ENCODE results near the gene PTPN12.
A peak's percentile ranks its signal among the peaks of the same experiment; 100 is the strongest.
"Not testable (repeated sequence)": the region's sequence is repeated elsewhere in the genome, so short reads cannot be mapped to it uniquely, and the experiment has no call there.

The PTPN12 gene

DNA sequence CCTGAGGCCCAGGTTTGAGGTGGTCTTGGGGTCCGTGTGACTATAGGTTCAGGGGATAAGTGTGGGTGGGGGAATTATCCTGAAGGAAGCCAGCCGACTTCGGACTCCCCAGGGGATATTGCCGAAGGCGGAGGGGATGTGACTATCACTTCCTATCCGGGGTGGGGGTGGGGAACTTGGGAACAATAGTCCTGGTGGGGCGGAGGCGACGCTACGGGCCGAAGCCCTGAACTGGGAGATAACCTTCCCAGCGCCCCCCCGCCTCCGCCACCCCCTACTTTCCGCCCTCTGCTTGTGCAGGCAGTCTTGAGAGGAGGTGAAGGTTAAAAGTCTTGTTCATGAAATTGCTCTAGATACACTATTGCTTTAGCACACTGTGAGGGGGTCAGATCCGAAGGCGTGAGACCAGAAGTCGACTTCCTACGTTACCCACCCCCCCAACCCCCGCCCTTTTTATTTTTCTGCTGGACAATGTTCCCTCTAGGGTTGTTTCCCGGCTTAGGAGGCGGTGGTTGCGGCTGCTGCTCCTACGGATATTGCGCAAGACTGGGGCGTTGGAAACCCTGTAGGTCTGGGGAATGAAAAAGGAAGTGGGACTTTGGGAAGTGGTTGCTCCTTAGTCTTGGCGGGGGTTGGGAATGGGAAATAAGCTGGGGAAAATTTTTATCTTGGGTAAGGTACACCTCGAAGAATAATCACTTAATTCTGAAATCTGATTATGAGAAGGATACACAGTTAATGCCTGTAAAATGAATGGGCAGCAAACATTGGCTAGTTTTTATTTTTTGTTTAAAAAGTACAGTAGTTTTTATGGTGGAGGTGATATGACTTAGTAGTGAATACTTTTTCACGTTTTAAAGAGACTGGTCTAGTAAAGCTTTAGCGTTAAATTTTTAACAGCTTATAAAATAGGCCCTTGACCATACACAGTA is 1.5 kb downstream of the PTPN12 start:
- peak; percentile 21 for DNase-seq

DNA sequence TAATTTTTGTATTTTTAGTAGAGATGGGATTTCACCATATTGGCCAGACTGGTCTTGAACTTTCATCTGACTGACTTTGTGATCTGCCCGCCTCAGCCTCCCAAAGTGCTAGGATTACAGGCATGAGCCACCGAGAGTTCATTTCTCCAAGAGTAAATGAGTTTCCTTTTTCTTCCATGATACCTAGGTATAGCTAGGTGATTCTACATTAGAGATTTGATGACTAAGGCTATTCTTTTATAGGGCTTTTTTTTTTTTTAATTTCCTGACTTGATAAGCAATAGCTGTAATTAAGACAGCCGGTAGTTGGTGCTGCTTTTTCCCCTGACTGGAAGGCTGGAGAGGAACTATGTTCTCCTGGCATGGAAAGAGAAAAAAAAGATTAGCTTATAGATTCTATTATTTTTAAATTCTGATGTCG is 3.3 kb downstream of the PTPN12 start:
- no peak for DNase-seq

DNA sequence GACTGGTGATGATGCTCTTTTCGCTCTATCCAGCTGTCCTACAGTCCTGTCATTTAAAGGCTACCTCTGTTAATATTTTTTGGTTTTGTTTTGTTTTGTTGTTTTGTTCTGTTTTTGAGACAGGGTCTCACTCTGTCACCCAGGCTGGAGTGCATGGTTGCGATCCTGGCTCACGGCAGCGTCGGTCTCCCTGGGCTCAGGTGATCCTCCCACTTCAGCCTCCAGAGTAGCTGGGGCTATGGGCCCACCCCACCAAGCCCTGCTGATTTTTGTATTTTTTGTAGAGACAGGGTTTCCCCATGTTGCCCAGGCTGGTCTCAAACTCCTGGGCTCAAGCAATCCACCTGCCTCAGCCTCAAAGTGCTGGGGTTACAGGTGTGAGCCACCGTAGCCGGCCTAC is 3.9 kb downstream of the PTPN12 start:
- not testable (repeated sequence) for DNase-seq

DNA sequence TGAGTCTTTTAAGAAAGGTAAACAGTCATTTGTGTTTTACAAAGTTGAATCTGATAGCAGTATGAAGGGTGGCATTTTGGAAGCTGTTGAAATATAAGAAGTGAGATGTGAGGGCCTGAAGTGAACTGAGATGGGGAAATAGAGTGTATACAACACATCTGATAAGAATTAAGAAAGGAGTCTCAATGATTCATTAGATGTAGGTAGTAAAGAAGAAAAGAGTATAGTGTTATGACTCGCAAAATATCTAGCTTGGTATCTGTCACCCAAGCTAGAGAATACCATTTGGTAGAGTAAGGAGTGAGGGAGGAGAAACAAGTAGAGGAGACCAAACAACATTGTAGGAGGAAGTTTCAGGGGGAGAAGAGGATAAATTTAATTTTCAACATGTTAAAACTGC is 5.3 kb downstream of the PTPN12 start:
- no peak for DNase-seq

DNA sequence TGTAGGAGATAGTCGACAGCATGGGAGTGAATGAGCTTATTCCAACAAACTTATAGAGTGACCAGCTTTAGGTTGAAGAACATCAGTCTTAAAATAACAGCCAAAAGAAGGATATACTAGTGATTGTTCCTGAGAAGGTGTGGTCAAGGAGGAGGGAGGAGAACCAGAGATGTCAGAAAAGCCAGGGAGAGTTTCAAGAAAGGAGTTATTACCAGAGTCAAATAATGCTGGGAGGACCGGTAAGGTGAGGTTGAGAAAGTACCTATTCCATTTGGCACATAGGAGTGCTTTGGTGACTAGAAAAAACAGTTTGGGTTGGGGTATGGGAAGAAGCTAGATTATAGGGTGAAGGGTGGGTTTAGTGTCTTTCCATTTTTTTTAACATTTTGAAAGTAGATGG is 5.8 kb downstream of the PTPN12 start:
- DNase-seq, result no peak

DNA sequence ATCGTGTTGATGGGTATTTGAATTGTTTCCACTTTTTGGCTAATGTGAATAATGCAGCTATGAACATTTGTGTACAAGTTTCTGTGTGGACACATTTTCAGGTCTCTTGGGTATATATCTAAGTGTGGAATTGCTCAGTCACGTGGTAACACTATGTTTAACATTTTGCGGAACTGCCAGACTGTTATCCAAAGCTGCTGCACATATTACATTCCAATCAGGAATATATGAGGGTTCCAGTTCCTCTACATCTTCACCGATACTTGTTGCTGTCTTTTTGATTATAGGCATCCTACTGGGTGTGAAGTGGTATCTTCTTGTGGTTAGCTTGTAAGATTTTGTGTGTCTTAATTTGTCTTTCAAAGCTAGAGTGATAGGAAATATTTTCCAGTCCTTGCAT is 6.8 kb downstream of the PTPN12 start:
- no peak for DNase-seq

DNA sequence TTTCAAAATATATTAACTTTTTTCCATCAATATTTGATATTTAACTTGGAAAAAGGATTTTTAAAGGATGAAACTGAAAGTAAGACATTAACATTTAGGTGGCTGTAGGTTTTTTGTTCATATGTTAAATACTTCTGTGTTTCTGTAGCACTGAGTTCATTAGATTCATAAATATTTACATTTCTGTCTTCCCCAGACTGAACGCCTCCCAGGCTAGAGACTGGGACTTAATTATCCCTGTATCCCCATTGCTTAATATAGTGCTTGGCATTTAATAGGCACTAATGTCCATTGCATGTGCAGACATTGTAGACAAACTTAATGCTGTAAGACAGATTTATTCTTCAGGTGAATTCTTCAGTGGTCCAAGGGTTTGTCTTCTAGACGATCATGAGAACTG is 7.4 kb downstream of the PTPN12 start:
- no peak for DNase-seq

DNA sequence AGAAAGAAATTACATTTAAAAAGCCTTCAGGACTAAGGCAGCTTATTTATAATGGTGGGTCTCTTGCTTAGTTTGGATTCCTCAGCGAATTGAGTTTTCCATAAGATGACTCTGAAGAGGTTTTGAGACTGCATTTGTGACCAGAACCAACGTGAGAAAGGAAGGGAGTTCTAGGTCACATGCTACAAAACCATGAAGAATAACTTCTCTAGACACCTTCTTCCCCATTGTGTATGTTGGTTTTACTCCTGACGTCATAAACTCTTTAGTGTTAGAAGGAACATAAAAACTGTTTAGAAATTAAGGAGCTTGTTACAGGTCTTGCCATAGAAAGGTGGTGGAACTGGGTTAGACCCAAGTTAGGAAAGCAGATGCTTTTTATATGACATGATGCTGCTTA is 11.1 kb downstream of the PTPN12 start:
- DNase-seq, result no peak

DNA sequence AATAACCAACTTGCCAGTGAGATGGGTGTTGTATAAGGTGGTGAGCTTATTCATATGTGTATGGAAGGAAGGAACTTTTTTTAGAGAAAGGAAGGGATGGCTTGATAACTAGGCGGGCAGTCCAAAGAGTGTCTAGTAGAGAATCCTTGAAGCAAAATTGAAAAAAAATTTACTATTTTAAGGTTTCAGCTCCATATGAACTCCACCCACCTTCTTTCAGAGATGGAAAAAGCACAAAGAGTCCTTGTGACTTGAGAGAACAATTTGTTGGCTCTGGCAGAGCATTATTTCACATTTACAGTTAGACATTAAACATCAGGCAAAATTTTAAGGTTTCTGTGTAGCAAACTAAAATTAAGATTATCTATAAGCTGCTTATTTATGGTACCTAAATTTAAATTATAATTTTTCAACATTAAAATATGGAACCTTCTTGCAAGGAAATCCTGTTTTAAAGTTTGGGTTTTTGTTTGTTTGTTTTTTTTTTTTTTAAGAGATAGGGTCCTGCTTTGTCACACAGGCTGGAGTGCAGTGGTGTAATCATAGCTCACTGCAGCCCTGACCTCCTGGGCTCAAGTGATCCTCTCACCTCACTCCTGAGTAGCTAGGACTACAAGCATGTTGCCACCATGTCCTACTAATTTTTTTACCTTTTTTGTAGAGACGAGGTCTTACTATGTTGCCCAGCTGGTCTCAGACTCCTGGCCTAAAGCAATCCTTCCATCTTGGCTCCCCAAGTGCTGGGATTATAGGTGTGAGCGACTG is 12.2 kb downstream of the PTPN12 start:
- DNase-seq, result no peak

DNA sequence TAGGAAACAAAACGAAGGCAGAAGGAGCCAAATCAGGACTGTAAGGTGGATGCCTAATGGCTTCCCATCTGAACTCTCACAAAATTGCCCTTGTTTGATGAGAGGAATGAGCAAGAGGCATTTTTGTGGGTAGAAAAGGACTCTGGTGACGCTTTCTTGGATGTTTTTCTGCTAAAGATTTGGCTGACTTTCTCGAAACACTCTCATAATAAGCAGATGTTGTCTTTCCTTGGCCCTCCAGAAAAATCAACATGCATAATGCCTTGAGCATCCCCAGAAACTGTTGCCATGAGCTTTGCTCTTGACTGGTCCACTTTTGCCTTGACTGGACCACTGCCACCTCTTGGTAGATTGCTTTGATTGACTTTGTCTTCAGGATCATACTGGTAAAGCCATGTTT is 13.5 kb downstream of the PTPN12 start:
- no peak for DNase-seq

DNA sequence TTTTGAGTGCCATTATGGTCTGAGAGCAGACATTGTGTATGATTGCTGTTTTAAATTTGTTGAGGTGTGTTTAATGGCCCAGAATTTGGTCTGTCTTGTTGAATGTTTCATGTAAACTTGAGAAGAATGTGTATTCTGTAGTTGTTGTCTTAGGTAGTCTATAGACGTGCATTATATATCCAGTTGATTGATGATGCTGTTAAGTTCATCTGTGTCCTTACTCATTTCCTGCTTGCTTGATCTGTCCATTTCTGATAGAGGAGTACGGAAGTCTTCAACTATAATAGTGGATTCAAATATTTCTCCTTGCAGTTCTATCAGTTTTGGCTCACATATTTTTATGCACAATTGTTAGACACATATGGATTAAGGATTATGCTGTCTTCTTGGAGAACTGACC is 16.0 kb downstream of the PTPN12 start:
- no peak for DNase-seq

DNA sequence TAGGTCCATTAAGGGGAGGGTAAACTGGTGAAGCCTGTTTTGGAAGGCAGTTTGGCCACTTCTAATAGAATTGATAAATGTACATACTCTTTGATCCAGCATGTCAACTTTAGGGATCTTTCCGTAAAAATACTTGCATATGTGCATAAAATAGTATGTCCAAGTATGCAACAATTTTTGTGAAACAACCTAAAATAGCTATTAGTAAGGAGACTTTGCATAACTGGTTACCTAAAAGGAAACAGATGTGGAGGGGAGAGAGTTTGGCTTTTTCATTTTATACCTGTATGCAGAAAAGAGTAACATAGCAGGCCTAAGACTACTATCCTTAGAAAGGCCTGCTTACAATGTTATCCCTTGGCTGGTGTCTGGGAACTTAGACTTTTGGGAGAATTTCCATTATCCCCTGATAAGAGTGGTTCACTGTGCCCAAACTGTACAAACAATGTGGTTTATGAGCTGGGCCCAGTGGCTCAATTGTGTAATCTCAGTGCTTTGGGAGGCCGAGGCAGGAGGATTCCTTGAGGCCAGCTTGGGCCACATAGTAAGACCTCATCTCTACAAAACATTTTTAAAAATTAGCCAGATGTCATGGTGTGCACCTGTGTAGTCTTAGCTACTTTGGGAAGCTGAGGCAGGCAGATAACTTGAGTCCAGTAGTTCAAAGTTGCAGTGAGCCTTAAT is 21.3 kb downstream of the PTPN12 start:
- no peak for DNase-seq

DNA sequence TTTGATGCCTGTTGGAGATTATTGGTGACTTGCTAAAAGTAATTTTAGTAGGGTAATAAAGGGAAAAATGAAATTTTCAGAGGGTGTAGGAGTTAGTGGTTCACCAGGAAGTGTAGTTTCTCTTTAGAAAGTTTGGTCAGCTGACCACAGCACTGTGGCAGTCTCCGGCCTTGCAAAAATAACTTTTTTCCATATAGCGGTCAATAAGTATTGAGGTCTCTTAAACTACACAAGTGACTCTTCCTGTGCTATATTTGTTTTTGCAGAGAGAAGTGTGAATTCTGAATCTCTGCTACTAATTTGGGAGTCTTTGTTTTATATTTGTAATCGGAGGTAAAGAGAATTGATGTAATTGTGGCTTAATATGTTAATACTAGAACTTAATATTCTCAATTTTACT is 24.3 kb downstream of the PTPN12 start:
- no peak for DNase-seq

DNA sequence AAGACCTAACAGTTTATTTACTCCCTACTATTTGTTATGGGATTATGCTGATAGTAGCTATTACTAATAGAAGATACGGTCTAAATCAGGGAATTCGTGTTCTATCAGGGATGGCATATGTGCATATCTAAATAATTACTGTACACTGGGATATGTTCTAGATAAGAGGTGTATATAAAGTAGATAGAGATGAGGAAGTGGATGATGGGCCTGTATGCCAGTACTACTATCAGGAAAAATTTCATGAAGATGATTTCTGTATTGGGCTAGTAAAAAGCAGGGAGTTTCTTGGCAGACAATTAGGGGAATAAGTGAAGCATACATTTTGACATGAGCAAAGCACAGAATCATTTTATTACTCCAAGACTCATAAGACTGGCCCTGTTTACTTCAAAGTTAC is 26.2 kb downstream of the PTPN12 start:
- DNase-seq, result no peak

DNA sequence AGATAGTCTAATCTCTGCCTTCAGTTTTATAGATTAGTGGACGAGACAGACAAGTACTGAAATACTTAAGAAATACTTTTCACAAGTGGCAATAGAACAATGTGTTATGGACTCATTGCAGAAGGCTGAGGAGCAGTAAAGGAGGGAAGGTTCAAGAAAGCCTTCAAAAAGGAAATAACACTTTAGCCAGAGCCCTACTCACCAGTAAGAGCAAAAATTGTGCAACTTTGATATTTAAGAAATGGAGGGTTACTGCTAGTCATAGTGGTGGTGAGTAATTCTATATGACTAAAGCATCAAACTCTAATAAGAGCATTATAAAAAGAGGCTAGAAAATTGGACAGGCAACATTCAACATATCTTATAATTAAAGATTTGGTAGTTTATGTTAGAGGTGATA is 28.8 kb downstream of the PTPN12 start:
- no peak for DNase-seq

DNA sequence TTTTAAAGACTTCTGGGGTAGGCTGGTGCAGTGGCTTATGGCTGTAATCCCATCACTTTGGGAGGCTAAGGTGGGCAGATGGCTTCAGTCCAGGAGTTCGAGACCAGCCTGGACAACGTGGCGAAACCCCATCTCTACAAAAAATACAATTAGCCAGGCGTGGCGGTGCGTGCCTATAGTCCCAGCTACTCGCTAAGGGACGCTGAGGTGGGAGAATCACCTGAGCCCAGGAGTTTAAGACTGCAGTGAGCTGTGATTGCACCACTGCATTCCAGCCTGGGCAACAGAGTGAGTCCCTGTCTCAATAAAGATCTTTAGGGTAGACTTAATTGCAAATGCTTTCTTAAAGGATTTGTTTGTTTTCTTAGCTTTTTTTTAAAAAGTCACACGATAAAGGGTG is 29.3 kb downstream of the PTPN12 start:
- no peak for DNase-seq

DNA sequence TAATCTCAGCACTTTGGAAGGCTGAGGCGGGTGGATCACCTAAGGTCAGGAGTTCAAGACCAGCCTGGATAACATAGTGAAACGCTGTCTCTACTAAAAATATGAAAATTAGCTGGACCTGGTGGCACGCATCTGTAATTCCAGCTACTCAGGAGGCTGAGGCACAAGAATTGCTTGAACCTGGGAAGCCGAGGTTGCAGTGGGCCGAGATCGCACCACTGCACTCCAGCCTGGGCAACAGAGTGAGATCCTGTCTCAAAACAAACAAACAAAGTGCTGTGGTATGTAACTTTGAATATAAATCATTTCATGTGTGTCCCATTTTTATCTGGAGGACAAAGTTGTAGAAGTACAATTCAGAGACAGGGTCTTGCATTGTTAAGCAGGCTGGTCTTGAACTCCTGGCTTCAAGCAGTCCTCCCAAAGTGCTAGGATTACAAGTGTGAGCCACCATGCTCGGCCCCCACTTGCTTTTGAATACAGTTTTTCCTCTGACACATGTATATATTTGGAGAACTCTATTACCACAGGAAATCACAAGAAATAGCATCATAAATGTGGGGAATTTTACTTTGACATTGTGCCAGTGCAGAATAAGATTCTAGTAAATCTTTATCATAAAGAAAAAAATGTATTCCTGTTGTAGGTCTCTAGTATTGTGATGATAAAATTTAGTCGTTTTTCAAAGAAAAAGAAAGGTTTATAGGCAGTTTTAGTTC is 32.6 kb downstream of the PTPN12 start:
- no peak for DNase-seq

DNA sequence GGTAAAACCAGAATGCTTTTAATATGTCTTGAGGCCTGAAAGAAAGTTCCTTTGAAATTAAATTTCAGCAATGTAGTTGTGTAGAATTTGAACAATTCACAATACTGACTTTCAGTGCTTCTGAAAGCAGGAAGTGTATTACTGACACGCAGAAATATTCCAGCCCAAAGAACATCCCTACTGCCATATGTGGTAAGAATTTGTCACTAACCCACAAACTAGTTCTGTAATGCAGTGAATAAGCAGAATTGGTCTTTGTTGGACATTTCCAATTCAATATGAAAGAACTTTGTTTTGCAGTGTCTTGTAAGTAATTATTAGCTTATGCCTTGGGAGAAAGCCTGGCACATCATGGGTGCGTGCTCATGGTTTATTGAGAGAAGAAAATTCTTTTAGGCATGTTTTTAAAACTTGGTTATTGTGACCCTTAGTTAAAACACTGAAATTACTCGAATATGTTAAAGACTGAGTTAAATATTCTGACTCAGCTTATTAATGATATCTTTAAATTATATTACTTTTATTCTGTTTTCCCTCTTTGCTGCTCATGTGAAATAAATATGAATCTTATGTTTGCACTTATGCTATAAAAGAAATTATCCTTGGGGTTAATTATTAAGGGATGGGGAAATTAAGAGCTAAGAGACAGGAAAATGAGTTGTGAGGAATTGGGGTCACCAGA is 33.4 kb downstream of the PTPN12 start:
- DNase-seq, result no peak

DNA sequence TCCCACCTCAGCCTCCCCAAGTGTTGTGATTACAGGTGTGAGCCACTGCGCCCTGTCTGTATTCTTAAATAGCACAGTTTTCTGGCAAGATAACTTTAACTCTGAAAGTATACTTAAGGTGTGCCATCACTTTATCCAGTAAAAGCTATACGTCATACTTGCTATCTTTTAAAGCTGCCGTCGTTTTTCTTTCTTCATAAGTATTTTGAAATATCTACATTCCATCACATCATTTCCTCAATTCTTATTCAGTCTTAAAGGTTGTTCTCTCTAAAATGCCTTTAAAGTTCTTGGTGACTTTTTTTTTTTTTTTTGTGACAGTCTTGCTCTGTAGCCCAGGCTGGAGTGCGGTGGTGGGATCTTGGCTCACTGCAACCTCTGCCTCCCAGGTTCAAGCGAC is 34.7 kb downstream of the PTPN12 start:
- DNase-seq, result no peak

DNA sequence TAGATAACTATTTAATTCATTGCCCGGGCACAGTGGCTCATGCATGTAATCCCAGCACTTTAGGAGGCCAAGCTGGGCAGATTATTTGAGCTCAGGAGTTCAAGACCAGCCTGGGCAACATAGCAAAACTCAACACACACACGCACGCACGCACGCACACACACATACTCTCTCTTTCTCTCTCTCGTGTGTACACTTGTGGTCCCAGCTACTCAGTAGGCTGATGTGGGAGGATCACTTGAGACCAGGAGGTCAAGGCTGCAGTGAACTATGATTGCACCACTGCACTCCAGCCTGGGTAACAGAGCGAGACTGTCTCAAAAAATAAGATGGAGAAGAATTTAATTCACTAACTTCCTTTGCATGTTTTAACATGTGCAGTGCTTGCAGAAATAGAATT is 38.1 kb downstream of the PTPN12 start:
- DNase-seq, result no peak

DNA sequence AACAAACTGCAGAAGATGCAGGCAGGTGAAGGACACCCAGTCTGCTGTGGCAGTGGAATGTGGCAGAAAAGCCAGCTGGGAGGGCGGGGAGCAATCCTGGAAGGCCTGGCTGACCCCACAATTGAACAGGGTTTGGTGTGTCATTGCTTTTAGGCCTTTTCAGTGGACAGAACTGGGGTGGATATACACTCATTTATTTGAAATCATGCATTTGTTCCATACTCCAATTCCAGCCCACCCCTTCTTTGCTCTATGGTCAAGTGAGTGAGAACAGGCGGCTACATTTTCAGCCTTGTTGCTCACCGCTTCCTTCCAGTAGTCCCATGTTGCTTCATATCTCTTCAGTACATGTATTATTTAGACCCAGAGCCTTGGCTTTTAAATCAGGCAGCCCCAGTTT is 39.8 kb downstream of the PTPN12 start:
- DNase-seq, result no peak

DNA sequence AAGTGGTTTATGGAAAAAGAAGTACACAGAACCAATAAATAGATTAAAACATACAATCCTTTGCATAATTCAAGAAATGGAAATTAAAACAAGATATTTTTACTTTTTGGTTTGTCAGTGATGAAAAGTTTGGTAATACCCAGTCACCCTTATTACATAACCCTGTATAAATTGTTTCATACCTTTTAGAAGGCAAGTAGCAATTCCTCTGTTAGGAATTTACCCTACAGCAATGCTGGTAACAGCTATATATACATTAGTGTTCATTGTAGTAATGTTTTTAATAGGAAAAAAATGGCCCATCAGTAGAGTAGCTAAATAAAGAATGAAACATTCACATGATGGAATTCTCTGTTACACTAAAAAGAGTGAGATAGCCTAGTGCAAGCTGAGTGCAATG is 42.7 kb downstream of the PTPN12 start:
- DNase-seq, result no peak
